ENCODE measurements around the gene EPB41L4A.

EPB41L4A gene

DNA sequence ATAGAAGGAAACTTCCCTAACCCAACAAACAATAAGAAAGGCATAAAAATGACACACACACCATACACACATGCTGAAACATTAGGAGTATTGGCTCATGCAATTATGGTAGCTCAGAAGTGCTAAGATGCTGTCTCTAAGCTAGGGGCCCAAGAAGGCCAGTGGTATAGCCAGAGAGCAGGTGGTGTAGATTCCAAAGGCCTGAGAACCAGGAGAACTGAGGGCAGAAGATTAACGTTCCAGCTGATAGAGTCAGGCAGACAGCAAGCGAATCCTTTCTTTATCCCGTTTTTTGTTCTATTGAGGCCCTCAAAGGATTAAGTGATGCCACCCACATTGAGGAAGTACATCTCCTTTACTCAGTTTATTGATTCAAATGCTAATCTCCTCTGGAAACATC lies 262.9 kb downstream of the EPB41L4A start:
- Histone ChIP-seq H3K36me3 (ENCODE audit: insufficient read depth, low read length) (no peaks in the 10 kb centered on the region), H3K4me3 (ENCODE audit: low read length, poor library complexity, severe bottlenecking) (no peak overlapping the region), H2AFZ (ENCODE audit: low read length) (no peak overlapping the region), H3K9me2 (replicated peaks; ENCODE audit: low read depth, low read length) (no peaks in the 10 kb centered on the region), H4K20me1 (ENCODE audit: insufficient read depth, low read length, poor library complexity, severe bottlenecking) (peaks cover 4% of the 10 kb centered on the region), H3K9ac (ENCODE audit: low read depth, low read length, poor library complexity, severe bottlenecking) (no peak overlapping the region), H3K4me2 (ENCODE audit: low read depth, low read length, poor library complexity, severe bottlenecking) (no peak overlapping the region), H3K4me1 (ENCODE audit: insufficient read depth, low read length, poor library complexity, severe bottlenecking) (no peaks in the 10 kb centered on the region), H3K9me3 (ENCODE audit: insufficient read depth, low read depth, low read length) (no peaks in the 10 kb centered on the region), H3F3A (ENCODE audit: low read depth) (no peaks in the 10 kb centered on the region), H3K27me3 (ENCODE audit: insufficient read depth, low read length, poor library complexity, severe bottlenecking) (peaks cover 3% of the 10 kb centered on the region), H3K79me2 (ENCODE audit: insufficient read depth, low read length) (peaks cover 5% of the 10 kb centered on the region)
- no peak for TF ChIP-seq EZH2phosphoT487 (IDR thresholded peaks at IDR 0.05; ENCODE audit: borderline replicate concordance)
- TF ChIP-seq, protein P1, sequence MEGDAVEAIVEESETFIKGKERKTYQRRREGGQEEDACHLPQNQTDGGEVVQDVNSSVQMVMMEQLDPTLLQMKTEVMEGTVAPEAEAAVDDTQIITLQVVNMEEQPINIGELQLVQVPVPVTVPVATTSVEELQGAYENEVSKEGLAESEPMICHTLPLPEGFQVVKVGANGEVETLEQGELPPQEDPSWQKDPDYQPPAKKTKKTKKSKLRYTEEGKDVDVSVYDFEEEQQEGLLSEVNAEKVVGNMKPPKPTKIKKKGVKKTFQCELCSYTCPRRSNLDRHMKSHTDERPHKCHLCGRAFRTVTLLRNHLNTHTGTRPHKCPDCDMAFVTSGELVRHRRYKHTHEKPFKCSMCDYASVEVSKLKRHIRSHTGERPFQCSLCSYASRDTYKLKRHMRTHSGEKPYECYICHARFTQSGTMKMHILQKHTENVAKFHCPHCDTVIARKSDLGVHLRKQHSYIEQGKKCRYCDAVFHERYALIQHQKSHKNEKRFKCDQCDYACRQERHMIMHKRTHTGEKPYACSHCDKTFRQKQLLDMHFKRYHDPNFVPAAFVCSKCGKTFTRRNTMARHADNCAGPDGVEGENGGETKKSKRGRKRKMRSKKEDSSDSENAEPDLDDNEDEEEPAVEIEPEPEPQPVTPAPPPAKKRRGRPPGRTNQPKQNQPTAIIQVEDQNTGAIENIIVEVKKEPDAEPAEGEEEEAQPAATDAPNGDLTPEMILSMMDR (conservative IDR thresholded peaks at IDR 0.05; ENCODE audit: low read length) = no peak

DNA sequence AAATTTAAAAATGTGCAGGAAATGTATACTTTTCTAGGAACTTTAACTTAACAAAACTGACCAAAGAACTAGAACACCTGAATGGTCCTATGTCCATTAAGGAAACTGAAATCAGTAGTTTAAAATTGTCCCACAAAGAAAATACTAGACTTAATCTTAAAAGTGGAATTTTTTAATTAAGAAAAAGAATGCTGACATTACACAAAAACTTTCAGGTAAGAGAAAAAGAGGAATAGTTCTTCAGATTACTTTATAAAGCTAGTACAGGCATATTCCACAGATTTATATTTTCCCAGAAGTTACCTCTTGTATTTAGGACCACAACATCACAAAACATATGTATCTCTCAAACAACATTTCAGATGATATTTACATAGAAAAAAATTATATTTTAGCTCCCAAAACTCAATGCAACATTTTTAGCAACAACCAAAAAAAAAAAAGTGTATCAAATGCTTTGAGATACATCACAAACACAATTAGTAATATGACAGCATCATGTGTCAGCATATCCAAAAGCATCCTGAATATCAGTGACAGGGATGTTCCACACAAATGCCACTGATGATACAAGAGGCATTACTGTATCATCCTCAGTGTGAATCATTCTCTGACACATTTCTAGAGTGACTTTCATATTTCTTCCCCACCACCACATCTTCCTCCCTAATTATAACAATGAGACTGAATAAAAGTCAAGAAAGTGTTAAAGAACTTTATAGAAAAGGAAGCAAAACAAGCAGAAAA lies 264.0 kb downstream of the EPB41L4A start:
- Histone ChIP-seq H3K4me1 (ENCODE audit: insufficient read depth, low read length, poor library complexity, severe bottlenecking) (no peaks in the 10 kb centered on the region), H2AFZ (ENCODE audit: low read length) (no peak overlapping the region), H3K9ac (ENCODE audit: low read depth, low read length, poor library complexity, severe bottlenecking) (no peak overlapping the region), H3K4me2 (ENCODE audit: low read depth, low read length, poor library complexity, severe bottlenecking) (no peak overlapping the region), H3K27me3 (ENCODE audit: insufficient read depth, low read length, poor library complexity, severe bottlenecking) (no peaks in the 10 kb centered on the region), H3K9me3 (ENCODE audit: insufficient read depth, low read depth, low read length) (no peaks in the 10 kb centered on the region), H3K79me2 (ENCODE audit: insufficient read depth, low read length) (no peaks in the 10 kb centered on the region), H3K36me3 (ENCODE audit: insufficient read depth, low read length) (no peaks in the 10 kb centered on the region), H4K20me1 (ENCODE audit: insufficient read depth, low read length, poor library complexity, severe bottlenecking) (no peaks in the 10 kb centered on the region), H3F3A (ENCODE audit: low read depth) (no peaks in the 10 kb centered on the region), H3K4me3 (ENCODE audit: low read length, poor library complexity, severe bottlenecking) (no peak overlapping the region), H3K9me2 (replicated peaks; ENCODE audit: low read depth, low read length) (no peaks in the 10 kb centered on the region)
- no peak for TF ChIP-seq EZH2phosphoT487 (IDR thresholded peaks at IDR 0.05; ENCODE audit: borderline replicate concordance)
- TF ChIP-seq, protein P1 (conservative IDR thresholded peaks at IDR 0.05; ENCODE audit: low read length) = no peak

DNA sequence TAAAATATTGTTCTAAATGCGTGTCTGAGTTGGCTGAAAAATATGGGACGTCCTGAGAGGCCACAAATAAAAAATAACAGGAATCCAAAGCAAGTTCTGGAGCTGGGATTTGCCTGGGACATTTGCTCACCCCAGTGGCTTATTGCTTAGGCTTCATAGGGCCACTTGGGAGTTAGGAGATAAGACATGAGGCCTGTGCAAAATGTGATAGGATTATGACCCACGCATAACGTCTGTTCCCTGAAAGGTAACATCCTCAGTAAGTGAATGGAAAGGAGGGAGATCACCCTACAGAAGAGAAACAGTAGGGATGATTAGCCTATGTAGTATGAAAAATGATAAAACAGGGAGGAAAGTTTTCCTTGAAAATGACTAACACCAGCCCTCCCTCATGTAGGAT lies 269.4 kb downstream of the EPB41L4A start:
- no peaks in the 10 kb centered on the region for H3K9me2 ChIP-seq (replicated peaks; ENCODE audit: low read depth, low read length)
- H2AFZ ChIP-seq (ENCODE audit: low read length) = no peak overlapping the region
- no peaks in the 10 kb centered on the region for H4K20me1 ChIP-seq (ENCODE audit: insufficient read depth, low read length, poor library complexity, severe bottlenecking)
- no peaks in the 10 kb centered on the region for H3K4me1 ChIP-seq (ENCODE audit: insufficient read depth, low read length, poor library complexity, severe bottlenecking)
- no peaks in the 10 kb centered on the region for H3K27me3 ChIP-seq (ENCODE audit: insufficient read depth, low read length, poor library complexity, severe bottlenecking)
- H3F3A ChIP-seq (ENCODE audit: low read depth) = no peaks in the 10 kb centered on the region
- no peaks in the 10 kb centered on the region for H3K79me2 ChIP-seq (ENCODE audit: insufficient read depth, low read length)
- no peak overlapping the region for H3K4me3 ChIP-seq (ENCODE audit: low read length, poor library complexity, severe bottlenecking)
- no peaks in the 10 kb centered on the region for H3K36me3 ChIP-seq (ENCODE audit: insufficient read depth, low read length)
- no peak for TF ChIP-seq EZH2phosphoT487 (IDR thresholded peaks at IDR 0.05; ENCODE audit: borderline replicate concordance)
- TF ChIP-seq, protein P1 (conservative IDR thresholded peaks at IDR 0.05; ENCODE audit: low read length) = no peak
- no peak overlapping the region for H3K9ac ChIP-seq (ENCODE audit: low read depth, low read length, poor library complexity, severe bottlenecking)
- H3K4me2 ChIP-seq (ENCODE audit: low read depth, low read length, poor library complexity, severe bottlenecking) = no peak overlapping the region
- H3K9me3 ChIP-seq (ENCODE audit: insufficient read depth, low read depth, low read length) = no peaks in the 10 kb centered on the region
